NCI-H1417 treated with DMSO at 0.1 percent for 48 hours (cell line): ENCODE measurements around the gene RPS17.
"Not testable (repeated sequence)": the region's sequence is repeated elsewhere in the genome, so short reads cannot be mapped to it uniquely, and the experiment has no call there.

ENCODE experiments used
- DNase-seq: peaks from one replicate; lab custom pipeline; 2025; lab: John Stamatoyannopoulos, UW

The RPS17 gene

GRCh38 chr15:82545478-82545877 lies 5.2 kb upstream of the RPS17 start:
- no peak for DNase-seq

GRCh38 chr15:82545002-82545401 lies 4.7 kb upstream of the RPS17 start:
- no peak for DNase-seq

DNA sequence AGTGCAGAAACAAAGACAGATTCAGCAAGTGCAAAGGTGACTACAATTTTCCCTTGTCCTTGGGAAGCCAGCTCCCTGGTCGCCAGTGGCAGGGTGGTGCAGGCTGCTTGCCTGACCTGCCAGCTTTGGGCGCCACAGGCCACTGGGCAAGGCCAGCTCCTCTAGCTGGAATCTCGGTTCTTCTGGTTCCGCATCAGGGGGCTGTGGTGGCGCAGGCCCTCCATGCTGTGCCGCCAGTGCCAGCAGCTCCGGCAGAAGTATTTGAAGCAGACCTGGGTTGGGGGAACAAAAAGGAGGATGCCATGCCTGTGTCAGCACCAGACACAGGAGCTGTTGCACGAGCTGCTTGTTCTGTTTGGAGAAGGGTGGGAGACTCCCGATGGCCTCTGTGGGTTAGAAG lies 4.2 kb upstream of the RPS17 start:
- DNase-seq = no peak

DNA sequence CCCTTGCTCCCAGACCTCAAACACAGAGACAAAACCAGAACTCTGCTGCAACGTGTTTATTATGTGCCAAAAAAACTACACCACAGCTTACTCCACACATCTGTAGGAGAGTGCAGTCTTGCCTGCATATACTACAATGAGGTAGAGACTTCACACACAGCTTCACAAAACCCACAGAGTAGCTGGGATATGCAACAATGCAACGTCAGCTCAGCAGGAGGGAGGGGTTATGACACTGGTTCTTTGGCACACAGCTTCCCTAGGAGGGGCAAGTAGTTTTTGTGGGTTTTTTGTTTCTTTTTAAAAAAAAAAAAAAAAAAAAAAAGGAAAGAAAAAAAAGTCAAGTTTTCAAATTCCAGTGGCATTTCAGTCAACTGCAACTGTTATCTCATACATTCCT lies 2.9 kb upstream of the RPS17 start:
- no peak for DNase-seq

DNA sequence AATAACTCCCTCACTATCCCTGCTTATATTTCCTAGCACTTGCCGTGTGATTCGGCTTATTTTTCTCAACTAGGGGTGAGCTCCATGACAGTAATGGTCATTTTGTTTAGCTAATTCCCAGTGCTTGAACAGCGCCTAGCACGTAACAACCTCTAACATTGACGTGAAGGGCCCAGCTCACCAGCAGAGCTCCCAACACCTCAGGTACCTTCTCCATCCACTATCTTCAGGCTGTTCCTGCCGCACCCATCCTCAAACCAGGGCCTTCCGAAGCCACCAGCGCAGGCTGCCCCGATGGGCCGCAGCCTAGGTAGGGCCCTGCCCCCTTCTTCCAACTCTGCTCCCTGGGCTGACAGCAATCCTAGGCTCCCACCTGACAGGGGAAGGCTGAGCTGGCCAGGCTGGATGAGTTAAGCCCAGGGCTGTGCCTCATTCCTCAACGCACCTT lies 751 bp upstream of the RPS17 start:
- DNase-seq = no peak

DNA sequence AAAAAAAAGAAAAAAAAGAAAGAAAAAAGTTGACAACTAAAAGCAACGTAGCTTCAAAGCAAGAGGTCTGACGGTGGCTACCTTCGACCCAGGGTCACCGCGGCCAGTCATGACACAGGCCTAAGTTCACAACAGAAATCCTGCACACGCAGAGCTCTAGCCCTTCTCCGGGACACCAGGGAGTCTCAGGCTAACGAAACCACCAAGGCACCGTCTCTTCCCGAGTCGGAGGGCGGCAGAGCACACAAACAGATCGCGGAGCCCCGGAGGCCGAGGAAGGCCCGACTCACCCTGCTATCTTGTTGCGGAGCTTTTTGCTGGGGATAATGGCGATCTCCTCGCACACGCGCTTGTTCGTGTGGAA lies 584 bp downstream of the RPS17 start:
- DNase-seq = no peak

- no peak for DNase-seq
Measured at GRCh38 chr15:82538961-82539690, 1.1 kb downstream of the RPS17 start.

DNA sequence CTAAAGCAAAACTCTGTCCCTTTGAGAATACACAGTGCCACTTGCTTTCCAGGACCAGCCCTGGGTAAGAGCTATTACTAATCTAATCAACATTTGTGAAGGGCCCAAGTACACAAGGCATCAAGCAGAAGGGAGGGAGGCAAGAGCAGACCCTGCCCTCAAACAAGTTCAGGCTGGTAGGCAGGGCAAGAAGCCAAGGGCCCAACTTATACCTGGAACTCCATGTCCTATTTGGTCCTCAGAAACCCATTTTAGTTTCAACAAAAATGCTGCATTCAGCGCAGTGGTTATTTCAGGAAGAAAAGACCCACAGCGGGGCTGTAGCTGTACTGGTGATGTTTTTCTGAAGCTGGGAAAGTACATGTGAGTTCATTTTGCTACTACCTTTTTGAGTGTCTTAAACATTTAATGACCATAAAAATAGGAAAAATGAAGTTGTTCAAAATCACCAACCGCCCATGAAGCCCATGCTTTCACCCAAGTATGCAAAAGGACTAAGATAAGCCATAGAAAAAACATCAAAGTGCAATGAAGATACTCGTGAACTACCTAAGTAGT lies 2.8 kb downstream of the RPS17 start:
- DNase-seq = no peak

DNA sequence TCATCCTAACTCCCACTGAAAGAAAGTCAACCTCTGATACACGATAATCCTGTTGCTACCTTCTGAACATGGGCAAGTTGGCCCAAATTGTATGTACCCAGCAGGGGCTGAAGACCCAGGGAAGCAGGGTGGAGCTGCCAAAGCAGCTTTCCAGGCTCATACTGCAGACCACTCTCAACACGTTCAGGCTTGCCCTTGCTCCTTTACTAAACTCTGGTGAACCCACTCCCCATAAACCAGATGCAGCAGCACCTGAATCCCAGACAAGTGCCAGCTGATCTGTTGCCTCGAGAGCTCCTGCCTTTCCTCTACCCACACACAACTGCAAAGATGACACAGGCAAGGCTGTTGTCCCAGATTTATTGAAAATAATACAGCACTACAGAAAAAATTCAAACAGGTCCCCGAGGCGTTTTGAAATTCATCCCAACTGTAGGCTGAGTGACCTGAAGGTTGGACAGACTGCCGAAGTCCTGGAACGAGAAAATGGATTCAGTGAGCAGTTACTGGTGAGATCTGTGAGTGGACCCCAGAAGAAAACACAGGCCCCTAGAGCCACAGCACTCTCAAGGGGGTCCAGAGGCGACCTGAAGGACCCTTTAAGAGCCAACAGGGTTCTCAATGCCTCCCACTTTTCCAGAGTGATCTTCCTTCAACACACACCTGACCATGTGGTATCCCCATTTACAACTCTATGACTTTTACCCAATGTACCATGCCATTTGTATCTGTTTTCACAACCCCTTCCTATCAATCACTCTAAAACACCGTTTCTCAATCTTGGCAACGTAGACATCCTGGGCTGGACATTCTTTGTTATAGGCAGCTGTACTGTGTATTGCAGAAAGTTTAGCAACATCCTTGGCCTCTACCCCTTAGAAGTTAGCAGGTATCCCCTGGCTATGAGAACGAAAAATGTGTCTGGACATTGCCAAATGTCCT lies 3.6 kb downstream of the RPS17 start:
- no peak for DNase-seq

GRCh38 chr15:82535566-82536408 lies 4.5 kb downstream of the RPS17 start:
- no peak for DNase-seq

GRCh38 chr15:82535151-82535550 lies 5.1 kb downstream of the RPS17 start:
- not testable (repeated sequence) for DNase-seq

GRCh38 chr15:82534457-82534861 lies 5.8 kb downstream of the RPS17 start:
- DNase-seq = not testable (repeated sequence)

GRCh38 chr15:82533801-82534200 lies 6.5 kb downstream of the RPS17 start:
- no peak for DNase-seq

DNA sequence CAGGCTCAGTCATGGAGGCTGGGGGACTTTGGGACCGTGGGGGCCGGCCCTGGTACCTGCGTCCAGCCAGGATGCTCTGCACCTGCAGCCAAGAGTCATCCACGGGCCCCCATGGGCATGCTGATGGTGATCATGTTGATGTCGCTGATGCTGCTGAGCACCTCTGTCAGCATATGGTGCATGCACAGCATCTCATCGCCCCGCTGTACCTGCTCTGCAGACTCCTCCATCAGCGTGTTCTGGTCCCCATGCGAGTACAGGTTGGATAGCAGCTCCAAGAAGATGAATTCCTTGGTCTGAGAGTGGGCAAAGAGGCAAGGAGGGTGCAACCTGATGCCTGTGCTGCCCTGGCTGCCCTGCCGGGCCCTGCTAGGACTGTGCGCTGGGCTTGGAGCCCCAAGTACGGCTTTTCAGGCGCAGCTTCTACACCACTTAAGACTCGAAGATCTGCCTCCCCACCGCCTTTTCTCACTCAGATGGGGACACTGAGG lies 7.2 kb downstream of the RPS17 start:
- no peak for DNase-seq

GRCh38 chr15:82532383-82532990 lies 7.8 kb downstream of the RPS17 start:
- DNase-seq = no peak

- no peak for DNase-seq
Measured at GRCh38 chr15:82531496-82532382, 8.5 kb downstream of the RPS17 start.

DNA sequence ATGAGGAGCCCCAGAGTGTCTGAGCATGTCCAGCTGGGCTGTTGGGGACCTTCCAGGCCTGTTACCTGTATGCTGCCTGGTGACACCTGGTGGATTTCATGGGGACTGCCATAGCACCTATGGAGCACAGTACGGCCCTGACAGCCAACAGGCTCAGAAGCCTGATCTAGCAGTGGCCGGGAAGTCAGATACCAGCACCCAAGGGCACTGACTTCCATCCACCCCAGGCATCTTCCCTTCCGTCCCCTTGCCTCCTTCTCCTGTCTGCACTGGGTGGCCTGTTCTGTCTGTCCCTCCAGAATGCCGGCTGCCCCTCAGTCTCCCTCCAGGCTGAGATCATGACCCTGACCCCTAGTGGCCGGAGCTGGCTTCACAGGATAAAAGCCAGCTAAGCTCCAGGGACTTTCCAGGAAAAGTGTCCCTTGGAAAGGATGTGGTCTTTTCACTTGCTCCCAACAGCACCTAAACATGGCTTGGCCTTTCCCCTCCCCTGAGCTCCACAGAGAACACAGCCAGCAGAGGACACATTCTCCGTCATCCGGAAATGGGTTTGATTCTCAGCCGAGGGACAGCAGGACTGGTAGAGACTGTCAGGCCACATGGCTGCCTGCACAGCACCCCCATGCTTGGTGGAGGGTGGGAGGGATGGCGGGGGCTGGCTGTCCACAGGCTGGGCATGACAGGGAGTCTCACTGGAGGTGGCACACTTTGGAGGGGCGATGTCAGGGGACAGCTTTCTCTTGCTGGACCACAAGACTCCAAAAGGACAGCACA lies 9.5 kb downstream of the RPS17 start:
- no peak for DNase-seq

DNA sequence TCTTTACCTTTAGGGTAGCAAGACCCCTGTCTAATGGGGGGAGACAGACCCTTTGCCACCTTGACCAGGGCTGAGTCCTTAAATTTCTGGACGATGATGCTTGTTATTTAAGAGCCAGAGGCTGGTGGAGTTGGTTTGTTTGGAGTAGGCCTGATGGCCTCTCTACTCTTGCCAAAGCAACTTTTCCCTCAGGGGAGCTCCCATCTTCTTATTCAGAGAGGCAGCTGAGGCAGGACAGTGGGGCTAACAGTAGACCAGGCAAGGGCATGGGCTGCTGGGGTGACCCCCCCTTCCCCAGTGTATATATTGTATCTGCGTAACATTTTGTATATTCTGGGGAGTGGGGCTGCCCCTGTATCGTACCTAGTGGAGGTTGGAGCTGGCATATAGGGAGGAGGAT lies 10.3 kb downstream of the RPS17 start:
- no peak for DNase-seq

- DNase-seq = not testable (repeated sequence)
Measured at GRCh38 chr15:82513587-82513986, 26.7 kb downstream of the RPS17 start.
